Smooth muscle cell (in vitro differentiated cells): ENCODE results near the gene PRICKLE1. TPM values are rescaled to one million over a fixed set of nuclear protein-coding genes. Genes with fewer than 3 reads are reported as not detected.
A peak's percentile ranks its signal among the peaks of the same experiment; 100 is the strongest.

ENCODE experiments used
- DNase-seq: peaks from one replicate; lab custom pipeline; 2025; ENCODE audit not compliant: unreplicated experiment; lab: John Stamatoyannopoulos, UW
- H2AFZ ChIP-seq: fragments of 200-600 bp; sonication (generic); 2 replicates; pipeline ENCODE4 v1.6.0; 2016; ENCODE audit warnings: antibody characterized with exemption, low read depth, mild to moderate bottlenecking
- H3F3A ChIP-seq: fragments of 200-600 bp; sonication (generic); 2 replicates; pipeline ENCODE4 v1.6.0; 2017; ENCODE audit warnings: antibody characterized with exemption, low read depth
- H3K27ac ChIP-seq: fragments of 200-600 bp; sonication (generic); 2 replicates; pipeline ENCODE4 v1.5.1; 2016; ENCODE audit warnings: low read depth, mild to moderate bottlenecking
- H3K27me3 ChIP-seq: fragments of 200-600 bp; sonication (generic); 2 replicates; pipeline ENCODE4 v1.6.1; 2016; ENCODE audit warnings: low read depth, mild to moderate bottlenecking
- H3K36me3 ChIP-seq: fragments of 200-600 bp; sonication (generic); 2 replicates; pipeline ENCODE4 v1.5.1; 2016; ENCODE audit warnings: low read depth
- H3K4me1 ChIP-seq: fragments of 200-600 bp; sonication (generic); 2 replicates; pipeline ENCODE4 v1.5.1; 2016; ENCODE audit warnings: low read depth
- H3K4me2 ChIP-seq: fragments of 200-600 bp; sonication (generic); 2 replicates; pipeline ENCODE4 v1.6.0; 2016; ENCODE audit warnings: mild to moderate bottlenecking
- H3K4me3 ChIP-seq: fragments of 200-600 bp; sonication (generic); 2 replicates; pipeline ENCODE4 v1.5.1; 2016; ENCODE audit warnings: mild to moderate bottlenecking
- H3K79me2 ChIP-seq: fragments of 200-600 bp; sonication (generic); 2 replicates; pipeline ENCODE4 v1.6.0; 2016; ENCODE audit warnings: low read depth, mild to moderate bottlenecking
- H3K9ac ChIP-seq: fragments of 200-600 bp; sonication (generic); 2 replicates; pipeline ENCODE4 v1.6.0; 2016; ENCODE audit warnings: low read depth
- H3K9me3 ChIP-seq: fragments of 200-600 bp; sonication (generic); replicated peaks from 2 replicates; pipeline ENCODE4 v1.5.1; 2016; ENCODE audit warnings: low read depth
- H4K20me1 ChIP-seq: fragments of 200-600 bp; sonication (generic); 2 replicates; pipeline ENCODE4 v1.6.0; 2016; ENCODE audit warnings: low read depth
- CTCF ChIP-seq: fragments of 200-600 bp; sonication (generic); IDR thresholded peaks from 2 replicates; pipeline ENCODE4 v1.5.1; 2017; ENCODE audit warnings: borderline replicate concordance, mild to moderate bottlenecking, antibody characterized with exemption; ENCODE audit not compliant: insufficient read depth, poor library complexity, severe bottlenecking
- WGBS: methylation state at CpG from one replicate; pipeline ENCODE4 v1.1.7; 2016; ENCODE audit warnings: low lambda C conversion rate; 5-methylcytosine and 5-hydroxymethylcytosine counted together
- polyA plus RNA-seq: library from polyadenylated mRNA; unstranded; fragments of >200 nt; fragmentation: Nextera tagmentation; extraction: Ambion mirVana; gene quantifications from 2 replicates; pipeline ENCODE4 v1.2.1, GENCODE V29; 2016
- total RNA-seq: library from RNA; depleted of rRNA; stranded (reverse); fragments of >200 nt; gene quantifications from 2 replicates; pipeline ENCODE4 v1.2.3, GENCODE V29; 2014

PRICKLE1 gene
- total and polyA plus RNA-seq, 2 experiments from 2014 or later, result 45.7 to 55.4 TPM

GRCh38 chr12:42492267-42492666 is 97.3 kb downstream of the PRICKLE1 start:
- no peak overlapping the region for H2AFZ ChIP-seq
- no peaks in the 10 kb centered on the region for H3K36me3 ChIP-seq
- no peak overlapping the region for H3K9ac ChIP-seq
- H3K9me3 ChIP-seq, result no peaks in the 10 kb centered on the region
- no peak for DNase-seq
- peak overlapping the region; percentile 11 for H3K4me2 ChIP-seq
- peak overlapping the region; percentile 14 for H3K27ac ChIP-seq
- peaks cover 11% of the 10 kb centered on the region for H3F3A ChIP-seq
- WGBS, result 29% methylated on average over 1 of the region's 1 CpG
- no peak for TF ChIP-seq CTCF
- H3K4me1 ChIP-seq, result peaks cover under 1% of the 10 kb centered on the region
- peaks cover 98% of the 10 kb centered on the region for H3K79me2 ChIP-seq
- no peak overlapping the region for H3K4me3 ChIP-seq
- no peaks in the 10 kb centered on the region for H3K27me3 ChIP-seq
- peaks cover 92% of the 10 kb centered on the region for H4K20me1 ChIP-seq

GRCh38 chr12:42490261-42490842 is 99.2 kb downstream of the PRICKLE1 start:
- no peak overlapping the region for H2AFZ ChIP-seq
- 52% methylated on average over 5 of the region's 5 CpGs for WGBS
- DNase-seq, result no peak
- H3K27me3 ChIP-seq, result no peaks in the 10 kb centered on the region
- H3K4me1 ChIP-seq, result peaks cover 17% of the 10 kb centered on the region
- no peaks in the 10 kb centered on the region for H3K36me3 ChIP-seq
- H4K20me1 ChIP-seq, result peaks cover 92% of the 10 kb centered on the region
- H3K9me3 ChIP-seq, result no peaks in the 10 kb centered on the region
- no peak overlapping the region for H3K9ac ChIP-seq
- peak overlapping the region; percentile 40 for H3K27ac ChIP-seq
- peaks cover 100% of the 10 kb centered on the region for H3K79me2 ChIP-seq
- TF ChIP-seq CTCF, result no peak
- H3K4me2 ChIP-seq, result peak overlapping the region; percentile 6
- no peak overlapping the region for H3K4me3 ChIP-seq
- peaks cover 18% of the 10 kb centered on the region for H3F3A ChIP-seq

- TF ChIP-seq CTCF, result no peak
- WGBS, result 17% methylated on average over 2 of the region's 2 CpGs
- H3K9ac ChIP-seq, result no peak overlapping the region
- no peak overlapping the region for H2AFZ ChIP-seq
- H3K36me3 ChIP-seq, result no peaks in the 10 kb centered on the region
- no peaks in the 10 kb centered on the region for H3K9me3 ChIP-seq
- no peak for DNase-seq
- H3K4me1 ChIP-seq, result peaks cover 36% of the 10 kb centered on the region
- H3K27me3 ChIP-seq, result no peaks in the 10 kb centered on the region
- H4K20me1 ChIP-seq, result peaks cover 93% of the 10 kb centered on the region
- peak overlapping the region; percentile 5 for H3K4me2 ChIP-seq
- H3K27ac ChIP-seq, result peak overlapping the region; percentile 8
- H3K79me2 ChIP-seq, result peaks cover 98% of the 10 kb centered on the region
- no peak overlapping the region for H3K4me3 ChIP-seq
- H3F3A ChIP-seq, result peaks cover 33% of the 10 kb centered on the region
These were observed 103.1 kb downstream of the PRICKLE1 start for GRCh38 chr12:42486407-42486806.

GRCh38 chr12:42485823-42486222 is 103.7 kb downstream of the PRICKLE1 start:
- Histone ChIP-seq H3K4me2 (peak overlapping the region; percentile 95), H3K9ac (no peak overlapping the region), H3K79me2 (peaks cover 98% of the 10 kb centered on the region), H3K27me3 (no peaks in the 10 kb centered on the region), H3K9me3 (no peaks in the 10 kb centered on the region), H3K27ac (peak overlapping the region; percentile 67), H2AFZ (no peak overlapping the region), H3K4me1 (peaks cover 42% of the 10 kb centered on the region), H3K36me3 (no peaks in the 10 kb centered on the region), H3K4me3 (no peak overlapping the region), H4K20me1 (peaks cover 93% of the 10 kb centered on the region), H3F3A (peaks cover 33% of the 10 kb centered on the region)
- 58% methylated on average over 3 of the region's 3 CpGs for WGBS
- no peak for DNase-seq
- TF ChIP-seq CTCF, result no peak
